Measurements from ENCODE around the gene GSTK1.
A peak's percentile ranks its signal among the peaks of the same experiment; 100 is the strongest.

The GSTK1 gene

DNA sequence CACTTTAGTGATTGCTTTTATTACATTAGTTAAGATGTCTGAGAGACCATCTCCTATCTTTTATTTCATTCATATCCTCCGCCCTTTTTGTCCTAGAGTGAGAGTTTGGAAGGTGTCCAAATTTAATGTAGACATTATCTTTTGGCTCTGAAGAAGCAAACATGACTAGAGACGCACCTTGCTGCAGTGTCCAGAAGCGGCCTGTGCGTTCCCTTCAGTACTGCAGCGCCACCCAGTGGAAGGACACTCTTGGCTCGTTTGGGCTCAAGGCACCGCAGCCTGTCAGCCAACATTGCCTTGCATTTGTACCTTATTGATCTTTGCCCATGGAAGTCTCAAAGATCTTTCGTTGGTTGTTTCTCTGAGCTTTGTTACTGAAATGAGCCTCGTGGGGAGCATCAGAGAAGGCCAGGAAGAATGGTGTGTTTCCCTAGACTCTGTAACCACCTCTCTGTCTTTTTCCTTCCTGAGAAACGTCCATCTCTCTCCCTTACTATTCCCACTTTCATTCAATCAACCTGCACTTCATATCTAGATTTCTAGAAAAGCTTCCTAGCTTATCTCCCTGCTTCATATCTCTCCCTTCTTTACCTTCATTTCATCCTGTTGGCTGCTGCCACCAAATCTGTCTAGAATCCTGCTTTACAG, 42.3 kb downstream of the GSTK1 start:
- Mint-ChIP-seq H3K36me3 (ENCODE audit: low read depth) (peaks cover 97% of the 10 kb centered on the region), H3K9me3 (no peaks in the 10 kb centered on the region), H3K4me3 (no peak overlapping the region), H3K27ac (peak overlapping the region; percentile 89), H3K4me1 (no peaks in the 10 kb centered on the region), H3K27me3 (ENCODE audit: low read depth, poor library complexity) (no peaks in the 10 kb centered on the region)
- TF ChIP-seq, protein P1, sequence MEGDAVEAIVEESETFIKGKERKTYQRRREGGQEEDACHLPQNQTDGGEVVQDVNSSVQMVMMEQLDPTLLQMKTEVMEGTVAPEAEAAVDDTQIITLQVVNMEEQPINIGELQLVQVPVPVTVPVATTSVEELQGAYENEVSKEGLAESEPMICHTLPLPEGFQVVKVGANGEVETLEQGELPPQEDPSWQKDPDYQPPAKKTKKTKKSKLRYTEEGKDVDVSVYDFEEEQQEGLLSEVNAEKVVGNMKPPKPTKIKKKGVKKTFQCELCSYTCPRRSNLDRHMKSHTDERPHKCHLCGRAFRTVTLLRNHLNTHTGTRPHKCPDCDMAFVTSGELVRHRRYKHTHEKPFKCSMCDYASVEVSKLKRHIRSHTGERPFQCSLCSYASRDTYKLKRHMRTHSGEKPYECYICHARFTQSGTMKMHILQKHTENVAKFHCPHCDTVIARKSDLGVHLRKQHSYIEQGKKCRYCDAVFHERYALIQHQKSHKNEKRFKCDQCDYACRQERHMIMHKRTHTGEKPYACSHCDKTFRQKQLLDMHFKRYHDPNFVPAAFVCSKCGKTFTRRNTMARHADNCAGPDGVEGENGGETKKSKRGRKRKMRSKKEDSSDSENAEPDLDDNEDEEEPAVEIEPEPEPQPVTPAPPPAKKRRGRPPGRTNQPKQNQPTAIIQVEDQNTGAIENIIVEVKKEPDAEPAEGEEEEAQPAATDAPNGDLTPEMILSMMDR (IDR thresholded peaks at IDR 0.05) = peak; percentile 45
- DNase-seq = peak; percentile 55

DNA sequence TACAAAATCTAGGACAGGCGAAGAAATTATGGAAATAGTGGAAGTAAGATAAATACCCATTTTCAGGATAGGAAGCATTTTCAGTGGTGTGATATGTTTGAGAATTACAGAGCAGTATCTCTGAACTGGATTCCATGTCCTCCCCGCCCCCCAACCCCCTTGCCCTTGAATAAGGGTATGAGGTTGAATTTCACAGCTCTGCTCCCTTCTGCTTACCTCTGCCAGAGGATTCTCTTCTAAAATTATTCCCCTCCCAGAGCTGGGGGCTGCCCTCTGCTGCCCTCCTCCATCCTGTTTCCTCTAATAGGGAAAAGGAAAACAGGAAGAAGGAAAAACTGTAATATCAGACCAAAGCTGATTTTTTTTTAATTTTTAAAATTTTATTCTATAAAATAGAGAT, 45.4 kb downstream of the GSTK1 start:
- Mint-ChIP-seq H3K4me3 (no peak overlapping the region), H3K27me3 (ENCODE audit: low read depth, poor library complexity) (no peaks in the 10 kb centered on the region), H3K9me3 (no peaks in the 10 kb centered on the region), H3K4me1 (no peaks in the 10 kb centered on the region), H3K36me3 (ENCODE audit: low read depth) (peaks cover 83% of the 10 kb centered on the region), H3K27ac (peak overlapping the region; percentile 47)
- DNase-seq = no peak
- TF ChIP-seq, protein P1 (IDR thresholded peaks at IDR 0.05) = no peak

DNA sequence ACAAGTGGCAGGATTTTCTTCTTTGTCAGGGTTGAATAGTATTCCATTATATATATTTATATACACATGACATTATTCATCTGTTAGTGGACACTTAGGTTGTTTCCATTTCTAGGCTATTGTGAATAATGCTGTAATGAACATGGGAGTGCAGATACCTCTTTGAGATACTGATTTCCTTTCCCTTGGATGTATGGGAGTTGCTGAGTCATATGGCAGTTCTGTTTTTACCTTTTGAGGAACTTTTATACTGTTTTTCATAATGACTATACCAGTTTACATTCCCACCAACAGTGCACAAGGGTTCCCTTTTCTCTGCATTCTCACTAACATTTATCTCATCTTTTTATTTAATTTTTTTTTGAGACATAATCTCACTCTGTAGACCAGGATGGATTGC, 50.9 kb downstream of the GSTK1 start:
- H3K27me3 Mint-ChIP-seq (ENCODE audit: low read depth, poor library complexity) = peaks cover 6% of the 10 kb centered on the region
- H3K36me3 Mint-ChIP-seq (ENCODE audit: low read depth) = peaks cover 28% of the 10 kb centered on the region
- H3K4me1 Mint-ChIP-seq = peaks cover 36% of the 10 kb centered on the region
- H3K9me3 Mint-ChIP-seq = no peaks in the 10 kb centered on the region
- TF ChIP-seq, protein P1 (IDR thresholded peaks at IDR 0.05) = no peak
- H3K27ac Mint-ChIP-seq = no peak overlapping the region
- H3K4me3 Mint-ChIP-seq = no peak overlapping the region
- no peak for DNase-seq

DNA sequence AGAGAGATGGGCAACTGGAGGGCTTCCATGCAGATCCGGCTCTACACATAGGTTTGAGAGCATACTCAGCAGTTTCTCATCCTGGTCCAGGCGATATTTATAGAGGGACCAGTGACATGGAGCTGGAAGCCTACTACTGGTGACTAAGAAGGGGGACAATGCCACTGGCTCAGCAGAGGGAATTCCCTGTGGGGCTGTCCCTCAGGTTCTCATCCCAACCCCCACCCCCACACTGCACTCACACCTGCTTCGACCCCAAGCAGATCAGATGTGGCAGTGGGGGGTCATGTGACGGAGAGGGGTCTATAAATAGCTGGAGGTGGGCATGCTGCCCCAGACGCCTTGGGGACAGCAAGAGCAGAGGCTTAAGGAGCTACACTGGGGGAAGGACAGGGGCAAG, 52.5 kb downstream of the GSTK1 start, which contains the start of gene CLCN1:
TSS of gene CLCN1 (plus strand) at position 336 of the 400 bp plus-strand sequence. CDS start 102 bp downstream, outside the sequence.
- H3K27ac Mint-ChIP-seq = peak within 1 kb of the TSS; percentile 68
- H3K27me3 Mint-ChIP-seq (ENCODE audit: low read depth, poor library complexity) = peaks cover 11% of the 10 kb centered on the region

DNA sequence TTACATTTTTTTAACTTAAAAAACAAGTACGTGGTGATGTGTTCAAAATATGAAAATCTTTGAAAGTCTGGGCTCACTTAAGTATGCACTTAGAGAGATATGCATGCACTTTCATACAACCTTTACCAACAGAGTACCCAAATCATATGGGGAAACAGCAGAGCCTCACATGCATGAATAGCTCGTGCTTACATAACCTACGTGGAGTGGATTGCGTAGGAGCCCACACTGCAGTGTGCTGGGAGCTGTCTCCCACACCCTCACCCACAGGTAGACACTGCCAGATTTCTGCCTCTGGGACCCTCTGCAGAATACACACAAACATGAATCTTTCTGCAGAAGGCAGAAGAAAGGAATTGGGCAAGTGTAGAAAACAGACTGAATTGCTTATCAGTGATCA, 53.3 kb downstream of the GSTK1 start:
- Mint-ChIP-seq H3K36me3 (ENCODE audit: low read depth) (peaks cover 10% of the 10 kb centered on the region), H3K27ac (no peak overlapping the region), H3K4me3 (no peak overlapping the region), H3K9me3 (no peaks in the 10 kb centered on the region), H3K27me3 (ENCODE audit: low read depth, poor library complexity) (peaks cover 11% of the 10 kb centered on the region), H3K4me1 (peaks cover 48% of the 10 kb centered on the region)
- DNase-seq = no peak
- TF ChIP-seq, protein P1 (IDR thresholded peaks at IDR 0.05) = no peak

More for the DNA sequence above, 52.5 kb downstream of the GSTK1 start, which contains the start of gene CLCN1:
- Mint-ChIP-seq H3K9me3 (no peaks in the 10 kb centered on the region), H3K4me1 (peaks cover 48% of the 10 kb centered on the region), H3K4me3 (no peak within 1 kb of the TSS), H3K36me3 (ENCODE audit: low read depth) (peaks cover 13% of the 10 kb centered on the region)
- no peak for DNase-seq
- TF ChIP-seq, protein P1 (IDR thresholded peaks at IDR 0.05) = no peak

DNA sequence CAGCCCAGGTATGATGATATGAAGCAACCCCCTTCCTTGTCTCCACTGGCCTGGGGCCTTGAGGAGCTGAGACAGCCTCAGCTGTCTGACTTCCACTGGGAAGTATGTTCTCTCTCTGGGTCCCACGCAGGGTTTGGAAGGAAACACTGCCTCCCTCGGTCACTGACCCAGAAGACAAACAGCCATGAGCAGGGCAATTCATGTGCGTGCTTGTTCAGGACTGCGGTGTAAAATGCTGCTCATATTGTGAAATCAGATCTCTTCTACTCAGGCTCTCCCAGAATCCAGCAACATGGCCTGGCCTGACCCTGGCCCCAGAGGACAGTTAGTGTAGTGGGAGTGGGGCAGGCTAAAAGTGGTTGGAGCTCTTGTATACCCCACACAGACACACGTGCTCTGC, 55.4 kb downstream of the GSTK1 start:
- peaks cover 11% of the 10 kb centered on the region for H3K27me3 Mint-ChIP-seq (ENCODE audit: low read depth, poor library complexity)
- H3K4me3 Mint-ChIP-seq = no peak overlapping the region
- no peaks in the 10 kb centered on the region for H3K9me3 Mint-ChIP-seq
- peaks cover 64% of the 10 kb centered on the region for H3K4me1 Mint-ChIP-seq
- no peaks in the 10 kb centered on the region for H3K36me3 Mint-ChIP-seq (ENCODE audit: low read depth)
- peak overlapping the region; percentile 99 for H3K27ac Mint-ChIP-seq
- DNase-seq = no peak
- TF ChIP-seq, protein P1 (IDR thresholded peaks at IDR 0.05) = no peak
